Activated naive CD4-positive, alpha-beta T cell treated with anti-CD3 and anti-CD28 coated beads, Interleukin-2, amount 50 U/mL, for 72 hours (primary cell): Measurements from ENCODE around the gene TNFRSF19. TPM values are rescaled to one million over a fixed set of nuclear protein-coding genes. Genes with fewer than 3 reads are reported as not detected.

ENCODE experiments used
- ATAC-seq, 2 donors: fragments of 150-1000 bp; cut with Tn5 transposase; 2 replicates each; pipeline ENCODE4 v1.10.0; 2021; ENCODE audit warnings: mild to moderate bottlenecking in 2 of 2, moderate library complexity in 2 of 2
- DNase-seq, 2 donors: peaks; one replicate each; pipeline ENCODE4 v3.0.0; 2021 to 2022; ENCODE audit warnings: low spot score in 2 of 2
- H3K27ac Mint-ChIP-seq, 2 donors: one replicate each; pipeline ENCODE4 v1.8.0; 2022; ENCODE audit warnings: mild to moderate bottlenecking in 2 of 2, mixed read lengths in 2 of 2
- H3K36me3 Mint-ChIP-seq, 2 donors: one replicate each; pipeline ENCODE4 v1.8.0; 2022; ENCODE audit warnings: mixed read lengths in 2 of 2
- H3K9me3 Mint-ChIP-seq, 2 donors: one replicate each; pipeline ENCODE4 v1.8.0; 2022; ENCODE audit warnings: mixed read lengths in 2 of 2
- total RNA-seq, 2 donors: library from RNA; stranded (reverse); gene quantifications; one replicate each; pipeline ENCODE4 v1.2.3, GENCODE V29; 2022

Gene TNFRSF19
- total RNA-seq, 2 donors from 2014 or later: not detected

GRCh38 chr13:23629566-23630272, 59.5 kb downstream of the TNFRSF19 start:
- no peaks in the 10 kb centered on the region for H3K9me3 Mint-ChIP-seq
- ATAC-seq (no peak), DNase-seq (no peak)
- no peak overlapping the region for H3K27ac Mint-ChIP-seq
- no peaks in the 10 kb centered on the region for H3K36me3 Mint-ChIP-seq

DNA sequence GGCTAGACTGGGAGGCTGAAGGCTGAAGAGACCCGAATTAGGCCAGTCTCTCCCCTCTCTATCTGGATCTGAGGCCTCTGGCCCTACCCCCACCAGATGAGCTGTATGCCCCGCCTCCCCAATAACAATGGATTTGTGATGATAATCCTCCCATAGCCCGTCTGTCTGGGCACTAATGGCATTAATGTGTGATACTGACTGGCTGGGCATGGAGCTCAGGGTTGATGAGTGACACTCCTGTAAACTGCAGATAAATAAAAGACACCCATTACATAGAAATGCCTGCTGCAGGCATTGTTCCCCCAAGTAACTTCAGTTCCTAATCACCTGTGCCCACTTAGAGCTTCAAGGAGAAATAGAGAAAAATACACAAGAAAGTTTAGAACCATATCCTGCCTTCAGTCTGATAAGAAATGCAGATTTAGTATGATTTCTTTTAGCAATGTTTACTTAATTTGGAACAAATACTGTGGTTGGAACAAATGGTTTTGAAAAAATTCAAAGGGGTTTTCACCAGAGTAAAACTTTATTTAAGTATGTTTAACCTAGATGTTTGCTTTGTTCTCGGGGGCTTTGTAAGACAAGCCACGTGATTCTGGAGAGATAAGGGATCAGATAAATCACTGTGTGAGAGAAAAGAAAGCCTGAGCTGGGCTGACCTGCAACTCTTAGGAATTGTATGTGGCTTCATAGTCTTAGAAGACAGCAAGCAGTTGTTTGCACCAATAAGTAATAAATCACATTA, 60.3 kb downstream of the TNFRSF19 start:
- H3K36me3 Mint-ChIP-seq: no peaks in the 10 kb centered on the region
- no peak overlapping the region for H3K27ac Mint-ChIP-seq
- DNase-seq: no peak
- no peak for ATAC-seq
- no peaks in the 10 kb centered on the region for H3K9me3 Mint-ChIP-seq

DNA sequence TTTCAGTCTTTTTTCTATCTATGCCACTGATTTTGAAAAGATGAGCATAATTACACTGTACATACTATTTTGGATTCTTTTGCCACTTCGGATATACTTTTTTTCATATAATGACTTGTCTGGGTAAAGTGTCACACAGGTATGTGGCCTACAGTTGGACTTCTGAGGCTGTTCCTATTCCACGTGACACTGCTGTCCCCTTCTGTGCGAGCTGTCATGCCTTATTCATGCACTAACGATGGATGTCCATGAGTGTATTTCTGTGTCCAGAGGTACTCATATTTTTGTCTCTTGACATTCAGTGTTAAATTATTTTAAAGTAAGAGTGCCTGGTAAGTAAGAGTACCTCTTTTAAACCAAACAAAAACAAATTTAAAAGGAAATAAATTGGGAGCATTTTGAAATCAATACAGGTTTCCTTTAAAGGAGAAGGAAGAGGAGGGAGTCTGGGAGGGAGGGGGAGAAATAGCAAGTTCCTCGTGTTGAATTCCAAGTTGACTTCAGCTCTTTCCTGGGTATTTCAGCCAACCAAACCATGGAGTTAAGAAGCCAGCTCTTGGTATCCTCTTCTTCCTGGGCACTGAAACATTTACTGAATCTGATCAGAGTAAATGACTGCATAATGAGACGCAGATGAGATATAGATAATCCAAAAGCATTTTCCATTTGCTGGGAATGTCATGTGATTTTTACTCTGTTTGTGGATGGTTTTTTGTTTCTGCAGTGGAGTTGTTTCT, 61.3 kb downstream of the TNFRSF19 start:
- Mint-ChIP-seq H3K9me3 (no peaks in the 10 kb centered on the region), H3K27ac (no peak overlapping the region), H3K36me3 (no peaks in the 10 kb centered on the region)
- DNase-seq (no peak), ATAC-seq (no peak)

DNA sequence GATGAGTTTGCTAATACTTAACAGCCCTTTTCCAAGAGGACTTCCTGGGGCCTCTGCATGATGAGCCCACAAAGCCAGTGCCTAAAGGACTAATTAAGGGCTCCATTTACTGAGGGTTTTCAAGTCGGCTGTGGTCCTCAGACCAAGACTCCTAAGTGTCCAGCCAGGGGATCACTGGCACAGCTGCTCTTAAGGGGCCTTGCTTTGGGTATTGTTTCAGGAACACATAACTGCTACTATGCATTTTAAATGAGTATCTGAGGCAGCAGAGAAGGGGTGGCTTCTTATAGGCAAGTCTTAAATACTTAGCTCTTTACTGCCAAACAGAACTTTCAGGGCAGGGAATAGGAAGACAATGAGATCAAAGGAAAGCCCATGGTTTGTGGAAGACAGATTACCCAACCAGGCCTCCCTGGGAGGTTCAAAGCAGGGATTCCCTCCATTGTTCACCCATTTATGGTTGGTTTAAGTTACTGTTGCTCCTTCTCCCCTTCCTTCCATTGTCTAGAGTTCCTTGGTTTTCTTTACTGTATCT, 61.9 kb downstream of the TNFRSF19 start:
- Mint-ChIP-seq H3K9me3 (no peaks in the 10 kb centered on the region), H3K27ac (no peak overlapping the region), H3K36me3 (no peaks in the 10 kb centered on the region)
- ATAC-seq (no peak), DNase-seq (no peak)

- H3K27ac Mint-ChIP-seq: no peak overlapping the region
- H3K36me3 Mint-ChIP-seq: no peaks in the 10 kb centered on the region
- ATAC-seq (no peak), DNase-seq (no peak)
- no peaks in the 10 kb centered on the region for H3K9me3 Mint-ChIP-seq
Measured at GRCh38 chr13:23632741-23633140, 62.5 kb downstream of the TNFRSF19 start.

- H3K9me3 Mint-ChIP-seq: no peaks in the 10 kb centered on the region
- H3K27ac Mint-ChIP-seq: no peak overlapping the region
Measured at GRCh38 chr13:23634897-23635296, 64.7 kb downstream of the TNFRSF19 start.

DNA sequence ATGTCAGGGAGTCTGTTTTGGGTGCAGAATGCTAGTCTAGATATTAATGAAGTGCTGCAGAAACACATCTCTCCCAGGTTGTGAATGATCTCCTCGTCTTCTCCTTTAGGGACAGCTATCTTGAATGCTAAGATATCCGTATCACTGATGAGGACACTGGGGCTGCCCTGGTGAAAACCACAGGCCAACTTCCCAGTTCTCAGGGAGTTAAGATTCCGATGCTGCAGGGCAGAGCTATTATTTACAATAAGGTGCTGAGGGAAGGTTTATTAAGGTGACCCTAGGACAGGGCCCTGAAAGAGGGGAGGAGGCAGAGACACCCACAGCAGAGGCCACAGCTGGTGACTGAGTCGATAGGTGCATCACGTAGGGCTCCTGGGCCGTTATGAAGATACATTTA, 66.1 kb downstream of the TNFRSF19 start:
- DNase-seq (no peak), ATAC-seq (no peak)
- H3K9me3 Mint-ChIP-seq: no peaks in the 10 kb centered on the region
- H3K36me3 Mint-ChIP-seq: no peaks in the 10 kb centered on the region
- no peak overlapping the region for H3K27ac Mint-ChIP-seq

More at GRCh38 chr13:23634897-23635296, 64.7 kb downstream of the TNFRSF19 start:
- no peaks in the 10 kb centered on the region for H3K36me3 Mint-ChIP-seq
- DNase-seq: no peak
- ATAC-seq: no peak

DNA sequence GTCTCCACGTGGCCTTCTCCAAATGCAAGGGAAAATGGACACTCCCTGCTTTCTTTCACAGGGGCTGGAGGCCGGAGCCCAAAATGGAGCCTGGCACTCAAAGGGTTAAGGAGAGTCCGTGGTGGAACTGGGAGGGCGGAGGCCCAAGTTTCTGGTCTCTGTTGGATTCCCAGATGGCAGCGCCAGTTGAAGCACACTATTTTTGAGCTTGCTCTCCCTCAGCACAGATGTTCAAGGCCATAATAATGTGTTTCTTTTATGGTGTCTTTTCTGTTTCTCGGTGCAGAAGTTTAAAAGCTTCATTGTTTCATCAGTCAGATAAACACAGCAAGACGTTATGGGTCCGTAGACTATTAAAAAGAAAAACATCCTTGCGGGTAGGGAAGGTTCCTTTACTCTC, 67.6 kb downstream of the TNFRSF19 start:
- Mint-ChIP-seq H3K27ac (no peak overlapping the region), H3K9me3 (no peaks in the 10 kb centered on the region), H3K36me3 (no peaks in the 10 kb centered on the region)
- ATAC-seq (no peak), DNase-seq (no peak)

DNA sequence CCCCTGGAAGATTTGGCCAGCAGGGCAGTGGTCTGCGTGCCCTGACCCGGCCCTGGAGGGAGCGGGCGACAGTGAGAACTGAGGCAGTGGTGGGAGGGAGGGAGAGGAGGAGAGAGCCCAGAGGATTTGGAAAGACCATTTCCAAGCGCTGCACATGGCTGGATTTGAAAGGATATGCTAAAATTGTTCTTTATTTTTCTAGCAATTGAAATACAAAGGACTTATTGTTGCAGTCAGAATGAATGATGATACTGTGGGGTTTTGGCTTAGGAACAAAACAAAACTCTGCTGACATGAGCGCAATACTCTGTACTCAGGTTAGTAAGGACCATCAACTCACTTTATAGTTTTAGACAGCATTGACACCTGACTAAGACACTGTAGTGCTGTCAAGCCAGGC, 69.5 kb downstream of the TNFRSF19 start:
- Mint-ChIP-seq H3K9me3 (no peaks in the 10 kb centered on the region), H3K36me3 (no peaks in the 10 kb centered on the region), H3K27ac (no peak overlapping the region)
- ATAC-seq (no peak), DNase-seq (no peak)

DNA sequence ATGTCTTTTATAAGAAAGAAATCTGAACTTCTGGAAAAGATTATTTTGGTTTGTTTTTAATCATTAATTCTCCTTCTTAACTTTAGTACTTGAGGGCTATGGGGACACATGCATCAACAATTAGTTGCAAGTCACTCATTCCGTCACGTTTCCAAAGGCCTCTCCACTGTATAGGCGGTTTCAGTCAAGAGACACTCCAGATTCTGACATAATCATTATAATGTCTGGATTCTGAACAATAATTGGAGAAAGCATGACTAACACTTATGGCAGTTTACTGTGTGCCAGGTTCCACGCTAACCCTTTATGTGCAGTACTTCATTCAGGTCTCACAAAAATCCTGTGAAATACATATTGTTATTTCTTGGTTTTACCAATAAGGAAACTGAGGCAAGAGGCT, 71.9 kb downstream of the TNFRSF19 start:
- H3K9me3 Mint-ChIP-seq: no peaks in the 10 kb centered on the region
- no peaks in the 10 kb centered on the region for H3K36me3 Mint-ChIP-seq
- H3K27ac Mint-ChIP-seq: no peak overlapping the region
- ATAC-seq (no peak), DNase-seq (no peak)

- Mint-ChIP-seq H3K36me3 (no peaks in the 10 kb centered on the region), H3K27ac (no peak overlapping the region), H3K9me3 (no peaks in the 10 kb centered on the region)
- ATAC-seq (peak in 1 of 2 donors; percentile 60), DNase-seq (no peak)
Measured at GRCh38 chr13:23643338-23644125, 73.3 kb downstream of the TNFRSF19 start.

DNA sequence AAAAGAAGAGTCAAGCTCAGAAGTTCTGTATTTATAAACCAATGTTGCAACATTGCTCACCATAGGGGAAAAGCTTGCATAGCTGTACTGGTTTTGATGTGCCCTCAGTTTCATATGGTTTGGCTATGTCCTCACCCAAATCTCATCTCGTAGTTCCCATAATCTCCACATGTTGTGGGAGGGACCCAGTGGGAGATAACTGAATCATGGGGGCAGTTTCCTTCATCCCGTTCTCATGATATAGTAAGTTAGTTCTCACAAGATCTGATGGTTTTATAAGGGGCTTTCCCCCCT, 73.9 kb downstream of the TNFRSF19 start:
- Mint-ChIP-seq H3K36me3 (no peaks in the 10 kb centered on the region), H3K9me3 (no peaks in the 10 kb centered on the region), H3K27ac (no peak overlapping the region)
- ATAC-seq: no peak
- no peak for DNase-seq

DNA sequence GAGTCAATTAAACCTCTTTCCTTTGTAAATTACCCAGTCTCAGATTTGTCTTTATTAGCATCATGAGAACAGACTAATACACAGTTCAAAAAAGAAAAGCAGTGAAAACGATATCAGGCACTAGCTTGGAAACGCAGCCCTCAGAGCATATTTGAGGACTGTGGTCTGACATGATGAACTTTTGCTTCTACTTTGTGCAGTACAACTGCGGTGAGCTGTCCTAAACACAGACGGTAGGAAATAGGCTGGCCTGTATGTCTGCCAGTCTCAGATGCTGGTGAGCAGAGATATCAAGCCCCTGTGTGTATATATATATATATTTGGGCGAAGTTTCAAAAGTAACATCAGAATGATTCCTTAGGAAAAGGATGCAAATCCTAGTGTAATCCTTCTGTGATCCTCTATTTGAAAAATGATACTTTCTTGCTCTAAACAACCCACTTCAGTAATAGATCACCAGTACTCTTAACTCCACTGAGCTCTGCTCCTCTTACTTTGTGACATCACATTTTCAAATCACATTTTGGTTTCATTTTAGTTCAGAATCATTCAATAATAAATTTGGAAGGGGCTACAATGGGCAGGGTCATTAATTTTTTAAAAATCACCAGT, 74.4 kb downstream of the TNFRSF19 start:
- ATAC-seq: no peak
- no peaks in the 10 kb centered on the region for H3K36me3 Mint-ChIP-seq
- H3K27ac Mint-ChIP-seq: no peak overlapping the region

DNA sequence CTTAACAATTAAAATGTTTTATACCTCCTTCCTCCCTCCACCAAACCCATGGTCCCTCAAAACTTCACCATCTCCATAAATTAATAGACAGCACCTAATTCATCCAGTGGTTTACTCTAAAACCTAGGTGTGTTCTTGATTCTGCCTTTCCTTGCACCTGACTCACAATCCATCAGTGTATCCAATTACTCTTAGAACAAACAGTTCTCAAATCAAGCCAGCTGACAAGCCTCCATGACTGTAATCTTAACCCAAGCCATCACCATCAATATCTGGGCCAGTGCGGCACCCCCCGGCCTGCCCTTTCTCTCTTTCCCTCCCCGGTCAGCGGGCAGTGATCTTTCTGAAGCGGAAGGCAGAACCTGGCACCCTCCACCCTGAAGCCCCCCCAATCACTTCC, 75.6 kb downstream of the TNFRSF19 start:
- H3K9me3 Mint-ChIP-seq: no peaks in the 10 kb centered on the region
- ATAC-seq (no peak), DNase-seq (no peak)
- H3K36me3 Mint-ChIP-seq: no peaks in the 10 kb centered on the region
- H3K27ac Mint-ChIP-seq: no peak overlapping the region

More for the DNA sequence above, 74.4 kb downstream of the TNFRSF19 start:
- no peak for DNase-seq
- H3K9me3 Mint-ChIP-seq: no peaks in the 10 kb centered on the region

DNA sequence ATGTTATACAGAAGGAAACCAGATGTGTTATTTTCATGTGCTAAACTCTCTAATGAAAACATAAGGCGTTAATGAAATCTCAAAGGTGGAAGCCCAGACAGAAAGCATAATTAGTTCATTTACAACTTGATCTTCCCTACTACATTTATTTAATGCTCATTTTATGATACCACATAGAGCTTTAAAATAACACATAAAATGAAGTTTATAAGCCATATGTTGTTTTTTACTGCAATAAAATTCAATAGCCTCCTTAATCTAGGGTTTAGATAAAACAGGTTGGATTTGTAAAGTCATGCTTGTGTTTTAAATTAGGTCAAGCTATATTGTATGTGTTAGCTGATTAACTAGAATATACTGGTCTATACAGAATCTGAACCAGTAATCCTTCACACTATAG, 81.2 kb downstream of the TNFRSF19 start:
- H3K9me3 Mint-ChIP-seq: no peaks in the 10 kb centered on the region
- ATAC-seq: no peak

DNA sequence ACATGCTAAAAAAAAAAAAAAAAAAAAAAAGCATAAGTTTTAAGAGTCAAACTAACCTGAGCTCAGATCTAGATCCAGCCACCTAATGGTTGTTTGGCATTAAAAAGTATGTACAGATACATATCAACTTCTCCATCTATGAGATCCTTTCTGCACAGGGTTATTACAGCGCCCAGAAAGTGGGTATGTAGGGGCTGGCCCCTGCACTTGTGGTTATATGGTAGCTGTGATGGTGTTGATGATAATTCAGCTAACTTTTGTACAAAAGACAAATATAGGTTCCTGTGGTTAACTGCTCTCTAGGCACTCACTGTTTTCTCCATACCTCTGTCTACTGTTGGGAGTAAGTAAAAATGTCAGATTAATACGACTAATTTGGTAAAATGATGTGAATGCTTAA, 81.7 kb downstream of the TNFRSF19 start:
- no peak for DNase-seq
- Mint-ChIP-seq H3K27ac (no peak overlapping the region), H3K9me3 (no peaks in the 10 kb centered on the region), H3K36me3 (no peaks in the 10 kb centered on the region)
- ATAC-seq: peak in 1 of 2 donors; percentile 44

More for the DNA sequence above, 81.2 kb downstream of the TNFRSF19 start:
- no peaks in the 10 kb centered on the region for H3K36me3 Mint-ChIP-seq
- no peak for DNase-seq
- H3K27ac Mint-ChIP-seq: no peak overlapping the region
